Right lobe of liver (tissue), 4 donors: ENCODE data around the gene SPOCK1.

ENCODE experiments used
- POLR2A ChIP-seq: fragments of 450-650 bp; IDR thresholded peaks from one replicate; pipeline ENCODE4 v1.6.1; 2017; ENCODE audit warnings: antibody characterized with exemption, mild to moderate bottlenecking
- TF ChIP-seq, protein P1 (sequence below), 4 donors: fragments of 200-600 bp in 3 of 4; fragments of 450-650 bp in 1 of 4; IDR thresholded peaks; one replicate each; pipeline versions ENCODE4 v1.5.1 to v1.8.0; 2016 to 2022; ENCODE audit warnings: antibody characterized with exemption in 4 of 4, mild to moderate bottlenecking in 2 of 4
- donor health status: DM: no; HTN: no; CAD: no.
- donor health status: DM: no; HTN: no; CAD: no.
- donor health status: DM: no; HTN: yes; CAD: no.

DNA sequence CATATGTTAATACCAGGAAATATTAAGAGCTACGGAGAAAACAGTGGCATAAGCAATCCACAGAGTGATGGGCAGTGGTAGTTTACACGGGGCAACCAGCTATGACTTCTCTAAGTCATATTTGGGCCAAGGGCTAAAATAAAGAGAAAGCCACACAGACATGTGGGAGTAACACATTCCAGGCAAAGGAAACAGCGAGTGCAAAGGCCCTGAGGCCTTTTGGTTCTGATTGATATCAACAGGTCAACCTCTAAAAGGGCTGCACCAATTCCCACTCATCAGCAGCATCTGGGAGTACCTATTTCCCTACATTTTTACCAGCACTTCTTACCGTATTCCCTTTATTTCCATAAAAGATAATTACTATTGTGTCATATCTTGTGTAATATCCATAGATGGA, 173.4 kb downstream of the SPOCK1 start:
- TF ChIP-seq, protein P1, sequence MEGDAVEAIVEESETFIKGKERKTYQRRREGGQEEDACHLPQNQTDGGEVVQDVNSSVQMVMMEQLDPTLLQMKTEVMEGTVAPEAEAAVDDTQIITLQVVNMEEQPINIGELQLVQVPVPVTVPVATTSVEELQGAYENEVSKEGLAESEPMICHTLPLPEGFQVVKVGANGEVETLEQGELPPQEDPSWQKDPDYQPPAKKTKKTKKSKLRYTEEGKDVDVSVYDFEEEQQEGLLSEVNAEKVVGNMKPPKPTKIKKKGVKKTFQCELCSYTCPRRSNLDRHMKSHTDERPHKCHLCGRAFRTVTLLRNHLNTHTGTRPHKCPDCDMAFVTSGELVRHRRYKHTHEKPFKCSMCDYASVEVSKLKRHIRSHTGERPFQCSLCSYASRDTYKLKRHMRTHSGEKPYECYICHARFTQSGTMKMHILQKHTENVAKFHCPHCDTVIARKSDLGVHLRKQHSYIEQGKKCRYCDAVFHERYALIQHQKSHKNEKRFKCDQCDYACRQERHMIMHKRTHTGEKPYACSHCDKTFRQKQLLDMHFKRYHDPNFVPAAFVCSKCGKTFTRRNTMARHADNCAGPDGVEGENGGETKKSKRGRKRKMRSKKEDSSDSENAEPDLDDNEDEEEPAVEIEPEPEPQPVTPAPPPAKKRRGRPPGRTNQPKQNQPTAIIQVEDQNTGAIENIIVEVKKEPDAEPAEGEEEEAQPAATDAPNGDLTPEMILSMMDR (IDR thresholded peaks at IDR 0.05): no peak
- no peak for TF ChIP-seq POLR2A
